Stimulated activated CD8-positive, alpha-beta memory T cell treated with anti-CD3 and anti-CD28 coated beads, Interleukin-15, amount 100 ng/mL, for 1 hour (primary cell): ENCODE measurements around the gene UBE2J1.
"Not testable (repeated sequence)": the region's sequence is repeated elsewhere in the genome, so short reads cannot be mapped to it uniquely, and the experiment has no call there.

Source experiments
- DNase-seq: peaks from one replicate; pipeline ENCODE4 v3.0.0-alpha.2; 2020; ENCODE audit warnings: low read depth

UBE2J1 gene, protein sequence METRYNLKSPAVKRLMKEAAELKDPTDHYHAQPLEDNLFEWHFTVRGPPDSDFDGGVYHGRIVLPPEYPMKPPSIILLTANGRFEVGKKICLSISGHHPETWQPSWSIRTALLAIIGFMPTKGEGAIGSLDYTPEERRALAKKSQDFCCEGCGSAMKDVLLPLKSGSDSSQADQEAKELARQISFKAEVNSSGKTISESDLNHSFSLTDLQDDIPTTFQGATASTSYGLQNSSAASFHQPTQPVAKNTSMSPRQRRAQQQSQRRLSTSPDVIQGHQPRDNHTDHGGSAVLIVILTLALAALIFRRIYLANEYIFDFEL

DNA sequence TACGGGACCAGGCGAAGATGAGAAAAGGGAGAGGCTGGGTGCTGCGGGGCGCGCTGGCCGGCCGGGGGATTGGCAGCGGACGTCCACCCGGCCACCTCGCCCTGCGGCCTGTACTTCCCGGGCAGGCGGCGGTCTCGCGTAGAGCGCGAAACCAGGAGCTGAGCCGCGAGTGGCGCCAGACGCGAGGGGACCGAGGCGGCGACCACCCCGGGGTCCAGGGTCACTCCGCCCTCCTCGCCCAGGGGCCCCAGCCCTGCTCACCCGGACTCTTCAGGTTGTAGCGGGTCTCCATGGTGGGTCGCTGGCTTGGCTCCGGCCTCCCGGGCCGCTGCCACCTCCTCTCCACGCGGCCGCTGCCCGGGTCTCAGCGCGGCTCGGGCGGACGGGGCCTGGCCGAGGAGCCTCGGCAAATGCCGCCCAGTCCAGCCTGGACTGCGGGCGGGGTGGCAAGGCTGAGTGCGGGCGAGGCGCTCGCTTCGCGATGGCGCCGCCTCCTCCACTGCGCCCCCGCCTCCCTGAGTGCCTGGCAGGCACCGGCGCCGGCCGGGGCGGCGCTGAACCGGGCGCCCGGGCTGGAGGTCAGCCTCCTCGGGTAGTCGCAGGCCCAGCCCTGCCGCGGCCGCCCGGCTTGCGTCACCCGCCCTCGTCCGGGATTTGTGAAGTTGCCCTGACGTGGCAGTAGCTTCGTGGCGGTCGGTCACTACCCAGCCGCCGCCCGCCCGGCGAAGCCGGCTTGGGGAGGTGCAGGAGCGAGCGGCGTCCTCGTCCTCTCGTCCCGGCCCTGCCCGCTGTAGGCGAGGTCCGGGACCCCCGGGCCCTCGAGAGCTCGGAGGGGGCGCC lies at the start of gene UBE2J1:
TSS of gene UBE2J1 (minus strand) at position 445 of the 840 bp plus-strand sequence. CDS start at position 292, 153 bp downstream.
- peak; percentile 35 for DNase-seq

- no peak for DNase-seq
Observed at GRCh38 chr6:89400912-89401399, 48.4 kb upstream of the UBE2J1 start.

DNA sequence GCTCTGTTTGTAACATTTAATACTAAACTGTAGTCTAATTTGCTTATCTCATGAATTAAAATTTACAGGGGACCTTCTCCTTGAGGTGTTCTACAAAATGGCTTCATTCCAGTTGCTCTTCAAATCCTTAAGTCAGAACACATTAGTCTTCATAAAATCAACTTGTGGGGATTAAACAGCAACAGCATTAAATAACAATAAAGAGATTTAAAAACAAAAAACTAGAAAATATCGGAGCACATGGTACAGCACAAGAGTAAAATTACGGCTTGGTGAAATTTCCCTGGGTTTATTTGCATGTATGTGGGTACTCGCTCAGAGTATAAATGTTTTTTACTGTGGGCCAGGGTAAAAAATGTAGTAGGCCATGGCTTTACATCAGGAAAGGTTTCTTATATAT lies 47.5 kb upstream of the UBE2J1 start:
- no peak for DNase-seq

DNA sequence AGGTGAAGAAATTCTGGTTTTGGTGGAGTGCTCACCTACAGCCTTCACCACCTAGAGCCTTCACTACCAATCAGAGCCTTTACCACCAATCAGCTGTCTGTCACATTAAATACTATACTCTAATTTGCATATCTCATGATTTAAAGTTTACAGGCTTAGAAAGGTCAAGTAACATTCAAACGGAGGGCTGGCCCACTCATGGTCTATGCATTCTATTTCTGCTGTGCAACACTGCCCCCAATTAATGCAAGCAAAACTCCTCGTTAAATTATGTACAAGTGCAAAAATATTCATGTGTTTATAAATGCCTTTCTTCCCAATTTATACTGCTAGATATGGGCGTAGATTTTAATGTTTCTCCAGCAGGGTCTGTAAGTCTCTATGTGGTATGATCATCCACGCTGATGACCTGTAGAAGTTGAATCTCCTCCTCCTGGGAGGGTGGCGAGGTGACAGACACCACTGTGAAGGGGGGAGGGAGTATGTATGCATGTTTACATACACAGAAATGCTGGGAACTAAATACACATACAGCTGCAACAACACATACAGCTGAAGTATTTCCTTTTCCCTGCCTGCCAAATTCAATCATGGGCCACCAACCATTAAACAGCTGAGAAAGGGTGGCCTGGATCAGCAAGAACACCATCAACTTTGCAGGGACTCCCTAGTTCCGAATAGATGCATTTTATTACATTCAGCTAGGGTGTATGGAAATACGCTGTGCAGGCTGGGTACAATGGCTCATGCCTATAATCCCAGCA lies 46.4 kb upstream of the UBE2J1 start:
- no peak for DNase-seq

GRCh38 chr6:89397884-89398283 lies 45.4 kb upstream of the UBE2J1 start:
- not testable (repeated sequence) for DNase-seq

- DNase-seq = no peak
Observed at GRCh38 chr6:89393659-89394058, 41.1 kb upstream of the UBE2J1 start.

DNA sequence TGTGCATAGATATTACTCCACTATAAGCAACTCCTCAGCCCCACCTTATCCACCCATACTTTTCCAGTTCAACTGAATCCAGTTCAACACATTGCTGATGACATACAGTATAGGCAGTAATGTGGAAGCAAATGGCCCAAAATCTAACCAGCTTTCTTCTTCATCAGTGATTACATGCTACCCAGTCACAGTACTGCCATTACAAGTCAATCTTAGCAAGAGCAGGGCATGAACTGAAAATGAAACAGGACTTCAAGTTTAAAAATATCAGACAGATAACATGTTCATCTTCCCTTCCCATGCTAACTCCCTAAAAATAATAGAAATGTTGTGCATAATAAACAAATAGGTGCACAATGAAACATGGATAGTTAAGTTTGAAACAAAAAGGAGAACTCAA lies 40.3 kb upstream of the UBE2J1 start:
- no peak for DNase-seq

DNA sequence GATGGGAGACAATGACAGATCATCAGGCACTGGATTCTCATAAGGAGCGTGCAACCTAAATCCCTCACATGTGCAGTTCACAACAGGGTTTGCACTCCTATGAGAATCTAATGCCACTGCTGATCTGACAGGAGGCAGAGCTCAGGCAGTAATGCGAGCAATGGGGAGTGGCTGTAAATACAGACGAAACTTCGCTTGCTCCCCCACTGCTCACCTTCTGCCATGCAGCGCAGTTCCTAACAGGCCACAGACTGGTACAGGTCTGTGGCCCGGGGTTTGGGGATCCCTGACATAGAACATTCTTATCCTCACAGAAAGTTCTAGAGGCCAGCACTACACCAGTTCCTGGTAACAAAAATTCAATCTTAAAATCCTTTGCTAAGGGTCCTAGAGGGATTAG lies 36.3 kb upstream of the UBE2J1 start:
- no peak for DNase-seq

- DNase-seq = no peak
Observed at GRCh38 chr6:89387516-89388201, 35.1 kb upstream of the UBE2J1 start.

DNA sequence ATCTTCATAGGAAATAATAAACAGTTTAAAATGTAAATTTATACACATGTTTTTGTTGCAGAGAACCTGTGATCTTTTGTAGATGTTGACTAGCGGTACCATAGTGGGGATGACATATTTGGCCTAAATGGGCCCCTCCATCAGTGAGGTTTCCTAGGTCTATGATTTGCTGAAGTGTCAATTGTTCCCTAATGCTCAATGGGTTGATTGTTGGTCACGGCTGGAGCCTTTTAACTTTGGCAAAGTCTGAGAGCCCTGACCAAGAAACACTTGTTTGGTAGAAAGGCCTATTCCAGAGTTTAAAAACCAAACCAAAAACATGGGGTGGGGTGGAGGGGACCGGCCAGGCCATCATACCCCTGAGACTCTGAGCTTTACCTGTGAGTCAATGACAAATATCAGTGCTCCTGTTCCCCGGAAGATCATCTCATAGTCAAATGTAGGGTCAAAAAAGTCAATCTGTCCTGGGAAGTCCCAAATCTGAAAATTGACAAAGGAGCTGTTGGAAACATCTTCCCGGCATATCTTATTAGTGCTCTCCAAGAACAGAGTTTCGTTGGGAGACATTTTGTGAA lies 34.5 kb upstream of the UBE2J1 start:
- no peak for DNase-seq

GRCh38 chr6:89385846-89386245 lies 33.3 kb upstream of the UBE2J1 start:
- DNase-seq = no peak

DNA sequence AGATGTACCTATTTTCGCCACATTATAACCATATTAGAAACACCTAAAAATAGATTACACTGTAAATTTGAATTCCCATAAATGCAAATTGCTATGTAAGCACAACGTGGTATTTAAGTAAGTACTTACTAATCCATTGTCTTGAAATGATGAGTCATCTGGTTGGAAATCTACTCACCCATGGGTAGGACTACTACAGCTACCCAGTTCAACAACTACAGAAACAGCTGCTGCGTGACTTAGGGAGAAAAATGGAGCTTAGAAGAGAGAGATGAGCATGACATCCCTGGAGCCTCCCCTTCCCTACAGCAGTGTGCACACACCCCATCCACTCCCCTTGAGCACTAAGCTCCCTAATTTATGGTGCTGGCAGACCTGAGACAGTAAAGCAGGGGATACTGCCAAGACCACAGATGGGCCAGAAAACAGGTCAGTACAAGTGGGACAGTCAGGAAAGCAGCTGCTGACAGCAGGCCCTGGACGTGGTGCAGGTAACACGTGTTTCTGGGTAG lies 32.7 kb upstream of the UBE2J1 start:
- DNase-seq = no peak

DNA sequence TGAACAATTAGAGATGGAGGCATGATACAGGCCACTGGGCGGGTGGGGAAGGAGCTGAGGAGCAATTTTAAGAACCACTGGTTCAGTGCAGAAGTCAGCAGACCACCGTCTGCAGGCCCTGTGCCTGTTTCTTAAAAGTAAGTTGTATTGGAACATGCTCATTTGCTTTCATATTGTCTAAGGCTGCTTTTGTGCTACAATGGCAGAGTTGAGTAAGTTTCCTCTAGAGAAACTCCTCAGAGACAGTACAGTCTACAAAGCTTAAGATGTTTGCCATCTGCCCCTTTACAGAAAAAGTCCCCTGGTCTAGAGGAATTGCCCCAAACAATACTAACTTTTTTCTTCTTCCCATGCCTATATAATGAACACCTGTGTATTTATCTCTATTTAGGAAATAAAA lies 28.5 kb upstream of the UBE2J1 start:
- no peak for DNase-seq

- no peak for DNase-seq
Observed at GRCh38 chr6:89379281-89379680, 26.8 kb upstream of the UBE2J1 start.

DNA sequence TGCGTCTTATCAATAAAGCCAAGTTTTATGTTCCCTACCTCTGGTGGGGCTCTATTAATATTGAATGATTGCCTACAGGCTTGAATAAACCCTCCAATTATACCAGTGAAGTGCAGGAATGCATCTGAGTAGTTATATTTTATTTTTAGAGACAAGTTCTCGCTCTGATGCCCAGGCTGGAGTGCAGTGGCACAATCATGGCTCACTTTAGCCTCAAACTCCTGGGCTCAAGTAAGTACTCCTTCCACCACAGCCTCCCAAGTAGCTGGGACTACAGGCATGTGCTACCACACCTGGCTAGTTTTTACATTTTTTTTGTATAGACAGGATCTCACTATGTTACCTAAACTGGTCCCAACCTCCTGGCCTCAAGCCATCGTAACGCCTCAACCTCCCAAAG lies 26.1 kb upstream of the UBE2J1 start:
- DNase-seq = no peak

- DNase-seq = peak; percentile 39
Observed at GRCh38 chr6:89375427-89376267, 23.1 kb upstream of the UBE2J1 start.

DNA sequence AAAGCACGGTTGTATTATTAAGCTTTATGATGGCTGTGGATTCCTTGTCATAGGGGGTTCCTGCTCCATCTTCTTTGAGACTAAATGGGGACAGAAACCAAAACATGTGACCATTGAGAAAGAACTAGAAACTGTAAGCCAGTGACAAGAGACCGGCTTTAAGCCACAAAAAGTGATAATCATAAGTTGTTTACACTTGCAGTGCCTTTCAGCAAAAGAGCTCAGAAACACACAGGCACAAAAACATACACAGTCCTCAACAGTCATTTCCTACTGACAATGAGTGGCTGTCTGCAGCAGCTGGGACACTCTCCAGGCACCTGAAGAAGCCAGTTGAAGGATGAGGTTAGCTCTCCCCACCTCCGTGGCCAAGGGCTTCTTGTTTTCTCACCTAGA lies 20.0 kb upstream of the UBE2J1 start:
- DNase-seq = no peak

DNA sequence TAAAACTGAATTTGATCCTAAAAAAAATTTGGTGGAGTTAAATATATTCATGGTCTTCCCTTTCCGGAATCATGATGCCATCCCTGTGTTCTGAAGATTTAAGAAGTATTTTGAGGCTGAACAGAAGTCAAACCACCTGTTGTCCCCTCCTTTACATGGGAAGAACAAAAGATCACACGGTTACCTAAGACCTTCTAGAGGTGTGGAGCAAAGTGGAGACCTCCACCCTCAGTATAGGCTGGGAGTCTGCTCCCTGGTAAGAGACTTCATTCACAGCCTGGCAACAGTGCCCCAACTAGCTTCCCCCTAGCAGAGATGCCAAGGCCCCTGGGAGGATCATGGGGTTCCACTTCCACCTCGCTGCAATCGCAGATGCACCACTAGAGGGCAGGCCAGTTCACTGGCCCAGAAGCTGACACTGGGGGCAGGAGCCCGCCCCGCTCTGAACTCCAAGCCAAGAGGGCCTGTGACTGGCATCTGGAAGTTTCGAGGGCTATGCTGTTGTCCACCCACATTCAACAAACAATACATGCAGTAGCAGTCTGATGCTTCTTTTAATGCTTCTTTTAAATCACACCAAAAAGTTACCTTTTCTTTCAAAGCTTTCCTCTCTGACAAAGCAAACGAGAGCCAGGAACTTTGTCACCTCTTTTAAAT lies 19.5 kb upstream of the UBE2J1 start:
- peak; percentile 68 for DNase-seq

DNA sequence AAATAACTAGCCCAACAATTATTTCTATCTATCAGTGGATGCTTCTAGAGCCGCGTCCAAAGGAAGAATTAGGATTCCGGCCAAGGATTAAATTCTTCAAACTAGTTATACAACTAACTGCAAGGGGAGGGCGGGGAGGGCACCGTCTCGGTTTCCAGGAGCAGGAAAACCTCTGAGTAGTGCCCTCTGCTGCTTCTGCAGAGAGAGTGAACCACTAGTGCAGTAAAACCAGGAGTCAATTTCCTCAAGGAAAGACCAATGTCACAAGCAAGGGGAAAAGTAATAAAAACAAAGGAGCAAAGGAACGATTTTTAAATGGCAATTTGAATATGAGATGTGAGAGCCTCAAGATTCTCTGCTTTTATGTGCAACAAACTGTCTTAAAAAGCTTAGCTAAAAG lies 16.5 kb upstream of the UBE2J1 start:
- no peak for DNase-seq

DNA sequence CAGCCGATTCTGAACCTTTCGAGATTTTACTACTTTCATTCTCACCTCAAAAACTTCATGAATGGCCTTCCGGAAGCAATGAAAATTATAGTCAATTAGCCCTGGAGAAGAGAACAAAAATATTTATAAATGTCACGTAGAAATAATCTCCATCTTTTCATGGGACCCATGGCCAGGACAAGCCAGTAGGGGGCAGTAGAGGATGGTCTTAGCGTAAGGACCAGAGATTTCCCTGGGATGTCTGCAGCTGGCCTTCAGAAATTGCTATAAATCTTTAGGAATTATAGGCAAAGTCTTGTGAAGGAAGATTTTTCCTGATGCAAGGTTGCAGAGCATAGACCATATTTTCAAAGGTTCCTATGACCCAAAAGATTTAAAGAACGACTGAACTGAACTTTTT lies 15.6 kb upstream of the UBE2J1 start:
- DNase-seq = peak; percentile 44
